Lung (tissue), 12 donors: ENCODE data around the gene GNAZ. TPM values are rescaled to one million over a fixed set of nuclear protein-coding genes. Genes with fewer than 3 reads are reported as not detected.

ENCODE experiments used
- ATAC-seq: fragments of 200-7000 bp; cut with Tn5 transposase; one replicate; pipeline ENCODE4 v1.9.1; 2020; ENCODE audit warnings: moderate number of reproducible peaks; ENCODE audit not compliant: insufficient read depth, low FRiP score
- DNase-seq, 3 donors: peaks; one replicate each; pipeline ENCODE4 v3.0.0-alpha.2; 2013 to 2017
- H3K27ac ChIP-seq, 2 donors: one replicate each; pipeline ENCODE4 v1.5.1; 2013; ENCODE audit warnings: mild to moderate bottlenecking in 2 of 2, moderate library complexity in 2 of 2, control low read depth in 1 of 2, inconsistent platforms in 1 of 2, low read depth in 1 of 2, low read length in 1 of 2
- H3K27me3 ChIP-seq, 3 donors: one replicate each; pipeline ENCODE4 v1.5.1; 2013; ENCODE audit warnings: low read length in 2 of 3; ENCODE audit not compliant: control insufficient read depth in 3 of 3, insufficient read depth in 3 of 3
- H3K36me3 ChIP-seq, 4 donors: one replicate each; pipeline ENCODE4 v1.5.1; 2013; ENCODE audit warnings: low read length in 4 of 4, mild to moderate bottlenecking in 1 of 4, moderate library complexity in 1 of 4; ENCODE audit not compliant: control insufficient read depth in 4 of 4, insufficient read depth in 4 of 4
- H3K4me1 ChIP-seq, 5 donors: one replicate each; pipeline ENCODE4 v1.5.1; 2013; ENCODE audit warnings: low read length in 5 of 5, mild to moderate bottlenecking in 2 of 5, moderate library complexity in 1 of 5; ENCODE audit not compliant: control insufficient read depth in 5 of 5, insufficient read depth in 5 of 5
- H3K4me3 ChIP-seq: one replicate; pipeline ENCODE4 v1.5.1; 2013; ENCODE audit warnings: mild to moderate bottlenecking, control low read depth, moderate library complexity
- H3K9ac ChIP-seq, 2 donors: one replicate each; pipeline ENCODE4 v1.5.1; 2013; ENCODE audit warnings: low read length in 2 of 2, control low read depth in 1 of 2; ENCODE audit not compliant: insufficient read depth in 1 of 2
- H3K9me3 ChIP-seq, 4 donors: one replicate each; pipeline ENCODE4 v1.5.1; 2013; ENCODE audit warnings: low read length in 3 of 4, mild to moderate bottlenecking in 1 of 4, moderate library complexity in 1 of 4; ENCODE audit not compliant: control insufficient read depth in 4 of 4, insufficient read depth in 3 of 4
- WGBS, 2 donors: extraction: QIAGEN DNeasy Blood & Tissue Kit; methylation state at CpG; one replicate each; pipeline ENCODE4 v1.1.7; 2013; 5-methylcytosine and 5-hydroxymethylcytosine counted together
- polyA plus RNA-seq, 2 donors: library from polyadenylated mRNA; stranded (reverse); fragments of 200-250 nt; gene quantifications; one replicate each; pipeline ENCODE4 v1.2.1, GENCODE V29; 2013
- total RNA-seq, 2 donors: library from RNA; depleted of rRNA in 1 of 2; stranded (reverse); fragments of >200 nt in 1 of 2; gene quantifications; one replicate each; pipeline ENCODE4 v1.2.1, GENCODE V29; 2014 to 2021
- TF ChIP-seq, protein P1 (sequence below): IDR thresholded peaks from 2 replicates; pipeline ENCODE4 v1.5.1; 2012; ENCODE audit warnings: mild to moderate bottlenecking; ENCODE audit errors: control extremely low read depth, extremely low read depth
- donor health status: control.
- donor health status: control.
- donor health status: Bipolar disorder and iron deficiency.
- donor health status: healthy.
- donor health status: DM: yes; HTN: yes; CAD: no.

Gene GNAZ
- total and polyA plus RNA-seq, 4 donors: 0.77 to 5.0 (median 2.3) TPM

DNA sequence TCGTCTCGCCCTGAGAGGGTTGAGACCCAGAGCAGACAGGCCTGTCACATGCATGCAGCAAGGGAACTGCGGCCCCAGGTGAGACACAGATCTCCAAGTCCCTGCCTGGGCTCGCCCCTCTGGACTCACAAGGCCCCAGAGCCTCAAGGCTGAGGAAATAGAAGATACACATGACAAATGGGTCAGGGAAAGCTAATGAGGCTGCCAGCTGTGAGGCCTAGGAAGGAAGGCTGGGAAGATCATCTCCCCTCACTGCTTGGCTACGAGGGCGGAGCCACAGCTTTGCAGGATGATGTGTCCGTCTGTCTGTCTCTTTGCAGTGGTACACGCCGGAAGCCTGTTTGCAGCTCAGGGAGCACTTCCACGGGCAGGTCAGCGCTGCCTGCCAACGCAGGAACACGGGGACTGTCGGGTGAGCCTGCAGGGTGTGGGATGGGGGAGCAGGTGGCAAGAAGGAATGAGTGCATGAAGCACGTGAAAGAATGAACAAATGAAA lies 79.5 kb downstream of the GNAZ start:
- DNase-seq: peak in 1 of 3 donors; percentile 53
- TF ChIP-seq, protein P1, sequence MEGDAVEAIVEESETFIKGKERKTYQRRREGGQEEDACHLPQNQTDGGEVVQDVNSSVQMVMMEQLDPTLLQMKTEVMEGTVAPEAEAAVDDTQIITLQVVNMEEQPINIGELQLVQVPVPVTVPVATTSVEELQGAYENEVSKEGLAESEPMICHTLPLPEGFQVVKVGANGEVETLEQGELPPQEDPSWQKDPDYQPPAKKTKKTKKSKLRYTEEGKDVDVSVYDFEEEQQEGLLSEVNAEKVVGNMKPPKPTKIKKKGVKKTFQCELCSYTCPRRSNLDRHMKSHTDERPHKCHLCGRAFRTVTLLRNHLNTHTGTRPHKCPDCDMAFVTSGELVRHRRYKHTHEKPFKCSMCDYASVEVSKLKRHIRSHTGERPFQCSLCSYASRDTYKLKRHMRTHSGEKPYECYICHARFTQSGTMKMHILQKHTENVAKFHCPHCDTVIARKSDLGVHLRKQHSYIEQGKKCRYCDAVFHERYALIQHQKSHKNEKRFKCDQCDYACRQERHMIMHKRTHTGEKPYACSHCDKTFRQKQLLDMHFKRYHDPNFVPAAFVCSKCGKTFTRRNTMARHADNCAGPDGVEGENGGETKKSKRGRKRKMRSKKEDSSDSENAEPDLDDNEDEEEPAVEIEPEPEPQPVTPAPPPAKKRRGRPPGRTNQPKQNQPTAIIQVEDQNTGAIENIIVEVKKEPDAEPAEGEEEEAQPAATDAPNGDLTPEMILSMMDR: no peak
- peaks cover 0 to 23% (median 7%) of the 10 kb centered on the region in 5 donors for H3K4me1 ChIP-seq
- no peak for ATAC-seq
- H3K9ac ChIP-seq: no peak overlapping the region
- no peak overlapping the region for H3K4me3 ChIP-seq
- WGBS, 2 donors: 75 to 87% methylated on average over 15 of the region's 15 CpGs
- H3K27ac ChIP-seq: no peak overlapping the region
- no peaks in the 10 kb centered on the region for H3K36me3 ChIP-seq
- no peaks in the 10 kb centered on the region for H3K9me3 ChIP-seq
- no peaks in the 10 kb centered on the region for H3K27me3 ChIP-seq

DNA sequence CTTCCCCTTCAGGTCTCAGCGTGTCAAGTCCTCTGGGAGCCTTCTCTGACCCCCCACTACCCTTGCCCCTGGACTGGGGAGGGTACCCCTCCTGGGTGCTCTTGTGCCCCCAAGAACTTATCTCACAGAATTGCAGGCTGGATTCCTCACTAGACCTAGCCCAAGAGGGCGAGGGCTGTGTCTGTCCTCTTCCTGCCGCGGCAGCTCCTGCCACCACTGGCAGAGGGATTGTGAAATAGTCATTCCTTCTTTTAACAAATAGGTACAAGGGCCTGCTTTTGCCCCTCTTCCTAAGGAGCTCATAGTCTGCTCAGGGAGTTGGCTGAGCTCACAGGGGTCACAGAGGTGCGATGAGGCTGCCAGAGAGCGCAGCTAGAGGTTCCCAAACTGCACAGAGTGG lies 80.4 kb downstream of the GNAZ start:
- TF ChIP-seq, protein P1: no peak
- Histone ChIP-seq H3K27ac (no peak overlapping the region), H3K9ac (no peak overlapping the region), H3K36me3 (no peaks in the 10 kb centered on the region), H3K4me3 (no peak overlapping the region), H3K4me1 (peaks cover 0 to 19% (median 7%) of the 10 kb centered on the region in 5 donors), H3K9me3 (no peaks in the 10 kb centered on the region), H3K27me3 (no peaks in the 10 kb centered on the region)
- 50 to 71% methylated on average over 6 of the region's 6 CpGs for whole genome bisulfite sequencing, 2 donors
- no peak for DNase-seq
- no peak for ATAC-seq

DNA sequence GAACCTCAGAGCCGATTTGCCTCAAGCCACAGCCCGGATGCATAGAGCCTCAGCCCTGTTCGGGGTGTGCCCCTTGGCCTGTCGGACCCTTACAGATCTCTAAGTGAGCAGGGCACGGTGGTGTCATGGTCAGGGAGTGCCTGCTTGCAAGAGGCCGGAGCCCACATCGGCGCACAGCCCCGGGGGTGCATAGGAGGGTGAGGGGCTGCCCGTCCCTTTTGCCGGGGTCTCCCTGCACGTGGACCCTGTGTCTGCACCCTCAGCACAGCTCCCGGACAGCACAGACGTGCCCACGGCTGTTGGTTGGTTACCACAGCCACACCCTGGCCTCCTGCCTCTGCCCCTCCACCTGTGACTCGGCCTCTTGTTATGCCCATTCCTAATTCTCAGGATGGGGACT lies 81.5 kb downstream of the GNAZ start:
- no peak for DNase-seq
- Histone ChIP-seq H3K27me3 (no peaks in the 10 kb centered on the region), H3K9ac (no peak overlapping the region), H3K4me1 (peaks cover 0 to 15% (median 7%) of the 10 kb centered on the region in 5 donors), H3K4me3 (no peak overlapping the region), H3K9me3 (no peaks in the 10 kb centered on the region), H3K36me3 (no peaks in the 10 kb centered on the region), H3K27ac (no peak overlapping the region)
- no peak for ATAC-seq
- WGBS, 2 donors: 90 to 93% methylated on average over 16 of the region's 16 CpGs
- TF ChIP-seq, protein P1: no peak
